Neural progenitor cell (in vitro differentiated cells): ENCODE data around the gene STK32A. TPM values are rescaled to one million over a fixed set of nuclear protein-coding genes. Genes with fewer than 3 reads are reported as not detected.
A peak's percentile ranks its signal among the peaks of the same experiment; 100 is the strongest.

Source experiments
- DNase-seq: peaks from one replicate; pipeline ENCODE4 v3.0.0-alpha.2; 2016; ENCODE audit warnings: low spot score
- H2AFZ ChIP-seq: fragments of 200-600 bp; sonication (generic); replicated peaks from 2 replicates; pipeline ENCODE4 v1.6.1; 2016; ENCODE audit warnings: antibody characterized with exemption
- H3F3A ChIP-seq: fragments of 200-600 bp; sonication (generic); 2 replicates; pipeline ENCODE4 v1.6.1; 2016; ENCODE audit warnings: antibody characterized with exemption, low read depth
- H3K27ac ChIP-seq: fragments of 200-600 bp; sonication (generic); 2 replicates; pipeline ENCODE4 v1.5.1; 2016; ENCODE audit warnings: mild to moderate bottlenecking
- H3K27me3 ChIP-seq: fragments of 200-600 bp; sonication (generic); 2 replicates; pipeline ENCODE4 v1.6.1; 2016; ENCODE audit warnings: mild to moderate bottlenecking, moderate library complexity
- H3K36me3 ChIP-seq: fragments of 200-600 bp; sonication (generic); 2 replicates; pipeline ENCODE4 v1.5.1; 2016
- H3K4me1 ChIP-seq: fragments of 200-600 bp; sonication (generic); 2 replicates; pipeline ENCODE4 v1.6.1; 2016; ENCODE audit warnings: mixed run types
- H3K4me2 ChIP-seq: fragments of 200-600 bp; sonication (generic); 2 replicates; pipeline ENCODE4 v1.6.1; 2016
- H3K4me3 ChIP-seq: fragments of 200-600 bp; sonication (generic); 2 replicates; pipeline ENCODE4 v1.5.1; 2016
- H3K79me2 ChIP-seq: fragments of 200-600 bp; sonication (generic); 2 replicates; pipeline ENCODE4 v1.6.1; 2016; ENCODE audit warnings: low read depth
- H3K9ac ChIP-seq: fragments of 200-600 bp; sonication (generic); 2 replicates; pipeline ENCODE4 v1.6.1; 2016
- H3K9me3 ChIP-seq: fragments of 200-600 bp; sonication (generic); 2 replicates; pipeline ENCODE4 v1.5.1; 2016; ENCODE audit warnings: low read depth
- H4K20me1 ChIP-seq: fragments of 200-600 bp; sonication (generic); 2 replicates; pipeline ENCODE4 v1.6.1; 2016; ENCODE audit warnings: low read depth
- H3K27ac Mint-ChIP-seq: 3 replicates; pipeline ENCODE4 v1.8.0; 2021; ENCODE audit warnings: mixed read lengths
- H3K27me3 Mint-ChIP-seq: 2 replicates; pipeline ENCODE4 v1.8.0; 2022; ENCODE audit warnings: low read depth, mild to moderate bottlenecking, inconsistent platforms, moderate library complexity, mixed read lengths; ENCODE audit not compliant: insufficient read depth
- H3K36me3 Mint-ChIP-seq: 3 replicates; pipeline ENCODE4 v1.8.0; 2021; ENCODE audit warnings: mixed read lengths
- H3K4me1 Mint-ChIP-seq: 3 replicates; pipeline ENCODE4 v1.8.0; 2021; ENCODE audit warnings: mixed read lengths
- H3K4me3 Mint-ChIP-seq: 3 replicates; pipeline ENCODE4 v1.8.0; 2021; ENCODE audit warnings: mild to moderate bottlenecking, moderate library complexity, mixed read lengths
- H3K9me3 Mint-ChIP-seq: 3 replicates; pipeline ENCODE4 v1.8.0; 2020; ENCODE audit warnings: mixed read lengths
- EZH2 ChIP-seq: fragments of 200-600 bp; sonication (generic); IDR thresholded peaks from 2 replicates; pipeline ENCODE4 v1.6.1; 2017; ENCODE audit warnings: antibody characterized with exemption, mild to moderate bottlenecking, moderate library complexity
- EZH2phosphoT487 ChIP-seq: fragments of 200-600 bp; sonication (generic); IDR thresholded peaks from 2 replicates; pipeline ENCODE4 v1.6.1; 2017; ENCODE audit warnings: antibody characterized with exemption
- small RNA-seq: library from RNA; depleted of rRNA; stranded (forward); fragments of <200 nt; gene quantifications from one replicate; pipeline ENCODE3, GENCODE V24; 2015
- total RNA-seq: library from RNA; depleted of rRNA; stranded (reverse); fragments of >200 nt; gene quantifications from 2 replicates; pipeline ENCODE4 v1.2.3, GENCODE V29; 2015; ENCODE audit warnings: low replicate concordance
- TF ChIP-seq, protein P1 (sequence below): fragments of 200-600 bp; sonication (generic); IDR thresholded peaks from 2 replicates; pipeline ENCODE4 v1.5.1; 2017; ENCODE audit warnings: antibody characterized with exemption, mild to moderate bottlenecking

Gene STK32A
- total RNA-seq, 1 donor from 2014 or later, result 16.7 TPM

DNA sequence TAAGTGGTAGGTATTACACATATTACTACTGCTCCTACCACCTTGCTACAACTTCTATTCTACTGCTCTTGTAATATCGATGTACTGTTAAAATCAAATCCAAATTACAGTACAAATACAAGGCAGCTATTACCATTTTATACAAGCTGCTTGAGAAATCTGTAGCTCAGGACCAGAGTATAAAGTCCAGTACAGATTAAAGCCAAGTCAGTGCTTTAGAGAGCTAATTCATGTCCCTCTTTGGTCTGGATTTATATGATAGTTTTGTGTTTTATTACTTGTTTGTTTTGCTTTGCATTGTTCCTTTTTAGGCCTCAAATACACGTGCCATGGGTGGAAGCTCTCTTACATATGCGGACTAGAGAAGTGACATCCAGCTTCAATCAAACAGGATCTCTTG lies 199.2 kb downstream of the STK32A start:
- no peak overlapping the region for H3K27ac Mint-ChIP-seq
- Histone ChIP-seq H3K4me3 (no peak overlapping the region), H3K4me1 (peaks cover 75% of the 10 kb centered on the region)

DNA sequence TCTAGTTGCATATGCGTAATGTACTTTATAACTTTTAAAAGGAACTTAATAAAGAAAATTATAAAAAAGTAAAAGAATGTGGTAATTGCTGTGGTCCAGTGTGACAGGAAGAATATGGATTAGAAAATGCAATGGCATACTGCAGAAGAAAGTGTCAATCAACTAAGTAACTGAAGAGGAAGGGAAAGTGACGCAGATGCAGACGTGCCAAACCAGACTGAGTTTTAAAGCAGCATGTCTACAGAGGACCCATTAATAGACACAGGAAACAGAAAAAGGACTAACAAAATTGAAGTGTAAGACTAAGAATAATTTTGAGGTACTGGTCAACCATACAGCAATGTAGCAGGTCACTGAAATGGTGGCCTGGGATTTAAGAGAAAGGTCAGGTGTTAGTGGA lies 201.8 kb downstream of the STK32A start:
- H3K9me3 Mint-ChIP-seq, result peaks cover 16% of the 10 kb centered on the region
- Histone ChIP-seq H3F3A (peaks cover 74% of the 10 kb centered on the region), H2AFZ (no peak overlapping the region), H3K4me3 (no peak overlapping the region), H3K79me2 (peaks cover 100% of the 10 kb centered on the region), H3K4me1 (peaks cover 100% of the 10 kb centered on the region), H3K9ac (no peak overlapping the region), H3K27me3 (no peaks in the 10 kb centered on the region), H3K27ac (peak overlapping the region; percentile 42), H3K4me2 (peak overlapping the region; percentile 12), H3K9me3 (no peaks in the 10 kb centered on the region), H3K36me3 (no peaks in the 10 kb centered on the region), H4K20me1 (peaks cover 100% of the 10 kb centered on the region)
- TF ChIP-seq EZH2 (no peak), EZH2phosphoT487 (no peak)
- TF ChIP-seq, protein P1, sequence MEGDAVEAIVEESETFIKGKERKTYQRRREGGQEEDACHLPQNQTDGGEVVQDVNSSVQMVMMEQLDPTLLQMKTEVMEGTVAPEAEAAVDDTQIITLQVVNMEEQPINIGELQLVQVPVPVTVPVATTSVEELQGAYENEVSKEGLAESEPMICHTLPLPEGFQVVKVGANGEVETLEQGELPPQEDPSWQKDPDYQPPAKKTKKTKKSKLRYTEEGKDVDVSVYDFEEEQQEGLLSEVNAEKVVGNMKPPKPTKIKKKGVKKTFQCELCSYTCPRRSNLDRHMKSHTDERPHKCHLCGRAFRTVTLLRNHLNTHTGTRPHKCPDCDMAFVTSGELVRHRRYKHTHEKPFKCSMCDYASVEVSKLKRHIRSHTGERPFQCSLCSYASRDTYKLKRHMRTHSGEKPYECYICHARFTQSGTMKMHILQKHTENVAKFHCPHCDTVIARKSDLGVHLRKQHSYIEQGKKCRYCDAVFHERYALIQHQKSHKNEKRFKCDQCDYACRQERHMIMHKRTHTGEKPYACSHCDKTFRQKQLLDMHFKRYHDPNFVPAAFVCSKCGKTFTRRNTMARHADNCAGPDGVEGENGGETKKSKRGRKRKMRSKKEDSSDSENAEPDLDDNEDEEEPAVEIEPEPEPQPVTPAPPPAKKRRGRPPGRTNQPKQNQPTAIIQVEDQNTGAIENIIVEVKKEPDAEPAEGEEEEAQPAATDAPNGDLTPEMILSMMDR, result no peak
- no peaks in the 10 kb centered on the region for H3K27me3 Mint-ChIP-seq
- H3K27ac Mint-ChIP-seq, result no peak overlapping the region
- peaks cover 56% of the 10 kb centered on the region for H3K36me3 Mint-ChIP-seq
- H3K4me3 Mint-ChIP-seq, result no peak overlapping the region
- peaks cover 41% of the 10 kb centered on the region for H3K4me1 Mint-ChIP-seq
- no peak for DNase-seq

More for the DNA sequence above, 199.2 kb downstream of the STK32A start:
- Histone ChIP-seq H3K79me2 (peaks cover 100% of the 10 kb centered on the region), H3K27me3 (no peaks in the 10 kb centered on the region), H3K9me3 (no peaks in the 10 kb centered on the region), H3K36me3 (no peaks in the 10 kb centered on the region), H3K27ac (no peak overlapping the region), H3K9ac (no peak overlapping the region), H4K20me1 (peaks cover 100% of the 10 kb centered on the region), H3F3A (peaks cover 61% of the 10 kb centered on the region), H2AFZ (no peak overlapping the region), H3K4me2 (peak overlapping the region; percentile 30)
- no peak overlapping the region for H3K4me3 Mint-ChIP-seq
- H3K4me1 Mint-ChIP-seq, result peaks cover 42% of the 10 kb centered on the region
- peaks cover 44% of the 10 kb centered on the region for H3K36me3 Mint-ChIP-seq
- TF ChIP-seq EZH2 (no peak), EZH2phosphoT487 (no peak)
- TF ChIP-seq, protein P1, result no peak
- H3K9me3 Mint-ChIP-seq, result peaks cover 4% of the 10 kb centered on the region
- no peaks in the 10 kb centered on the region for H3K27me3 Mint-ChIP-seq
- DNase-seq, result no peak

DNA sequence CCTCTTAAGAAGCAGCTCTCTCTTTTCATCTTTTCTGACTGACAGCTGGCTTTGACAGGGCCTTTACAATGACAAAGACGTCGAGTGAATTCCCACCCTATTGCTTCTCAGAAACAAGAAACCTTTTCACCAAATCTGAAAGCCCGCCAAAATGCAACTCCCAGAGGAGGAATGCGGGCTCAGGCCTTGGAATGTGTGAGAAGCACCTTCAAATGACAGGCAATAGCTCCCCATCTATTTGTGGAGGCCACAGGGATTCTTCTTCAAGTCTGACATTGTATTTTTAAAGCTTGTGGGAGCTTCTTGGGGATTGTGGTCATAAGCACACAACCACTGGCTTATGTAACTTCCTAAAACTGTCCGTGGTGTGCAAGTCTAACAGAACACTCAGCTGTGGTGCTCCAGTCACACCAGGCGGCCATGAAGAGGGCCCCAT lies 202.4 kb downstream of the STK32A start:
- Histone ChIP-seq H3K4me2 (peak overlapping the region; percentile 50), H3K27ac (peak overlapping the region; percentile 42), H3K4me1 (peaks cover 100% of the 10 kb centered on the region), H2AFZ (no peak overlapping the region), H3F3A (peaks cover 80% of the 10 kb centered on the region), H3K4me3 (peak overlapping the region; percentile 10), H3K79me2 (peaks cover 100% of the 10 kb centered on the region), H3K36me3 (no peaks in the 10 kb centered on the region), H3K9me3 (no peaks in the 10 kb centered on the region), H3K9ac (no peak overlapping the region), H4K20me1 (peaks cover 100% of the 10 kb centered on the region), H3K27me3 (no peaks in the 10 kb centered on the region)
- Mint-ChIP-seq H3K27ac (no peak overlapping the region), H3K36me3 (peaks cover 58% of the 10 kb centered on the region), H3K4me3 (no peak overlapping the region), H3K9me3 (peaks cover 16% of the 10 kb centered on the region), H3K4me1 (peaks cover 37% of the 10 kb centered on the region), H3K27me3 (no peaks in the 10 kb centered on the region)
- DNase-seq, result peak; percentile 69
- no peak for TF ChIP-seq EZH2
- TF ChIP-seq, protein P1, result no peak

Small RNA genes within 50 kb of the gene (small RNA-seq; reads per million reads assigned to genes)
- not detected for gene AC011373.1
